ENCODE results near the gene MCF2L.

DNA sequence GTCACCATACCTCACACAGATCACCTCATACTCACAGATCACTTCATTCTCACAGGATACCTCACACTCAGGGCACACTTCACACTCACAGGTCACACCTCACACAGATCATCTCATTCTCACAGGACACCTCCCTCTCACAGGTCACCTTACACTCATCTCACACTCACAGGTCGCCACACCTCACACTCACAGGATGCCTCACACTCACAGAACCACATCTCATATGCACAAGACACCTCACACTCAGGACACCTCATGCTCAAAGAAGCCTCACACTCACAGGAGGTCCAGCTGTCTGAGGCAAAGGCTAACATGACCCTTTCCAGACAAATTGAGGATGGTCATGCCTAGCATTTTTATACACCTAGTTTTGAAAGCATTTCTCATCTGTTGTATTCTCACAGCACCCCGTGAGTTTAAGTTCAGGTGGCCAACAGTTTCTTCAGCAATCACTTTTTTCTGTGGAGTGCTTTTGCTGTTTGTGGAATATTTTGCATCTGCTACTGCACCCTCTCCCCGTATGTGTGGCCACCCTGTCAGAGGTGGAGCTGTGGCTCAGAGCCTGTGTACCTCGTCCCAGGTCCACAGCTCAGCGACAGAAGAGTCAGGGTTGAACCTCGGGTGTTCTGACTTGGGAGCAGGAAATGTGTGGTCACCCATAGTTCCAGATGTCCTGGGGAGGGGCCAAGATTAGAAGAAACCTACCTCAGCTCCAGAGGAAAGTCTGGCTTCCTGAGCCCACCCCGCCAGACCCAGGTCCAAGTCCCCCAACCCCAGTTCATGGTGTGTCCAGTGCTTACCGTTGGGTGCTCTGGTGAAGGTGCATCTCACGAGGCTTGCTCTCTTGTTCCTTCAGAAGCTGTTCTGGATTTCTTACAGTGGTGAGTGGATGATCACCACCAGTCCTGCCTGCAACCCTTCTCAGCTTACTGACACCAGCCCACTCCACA lies 144.2 kb downstream of the MCF2L start:
- TF ChIP-seq, protein P1, sequence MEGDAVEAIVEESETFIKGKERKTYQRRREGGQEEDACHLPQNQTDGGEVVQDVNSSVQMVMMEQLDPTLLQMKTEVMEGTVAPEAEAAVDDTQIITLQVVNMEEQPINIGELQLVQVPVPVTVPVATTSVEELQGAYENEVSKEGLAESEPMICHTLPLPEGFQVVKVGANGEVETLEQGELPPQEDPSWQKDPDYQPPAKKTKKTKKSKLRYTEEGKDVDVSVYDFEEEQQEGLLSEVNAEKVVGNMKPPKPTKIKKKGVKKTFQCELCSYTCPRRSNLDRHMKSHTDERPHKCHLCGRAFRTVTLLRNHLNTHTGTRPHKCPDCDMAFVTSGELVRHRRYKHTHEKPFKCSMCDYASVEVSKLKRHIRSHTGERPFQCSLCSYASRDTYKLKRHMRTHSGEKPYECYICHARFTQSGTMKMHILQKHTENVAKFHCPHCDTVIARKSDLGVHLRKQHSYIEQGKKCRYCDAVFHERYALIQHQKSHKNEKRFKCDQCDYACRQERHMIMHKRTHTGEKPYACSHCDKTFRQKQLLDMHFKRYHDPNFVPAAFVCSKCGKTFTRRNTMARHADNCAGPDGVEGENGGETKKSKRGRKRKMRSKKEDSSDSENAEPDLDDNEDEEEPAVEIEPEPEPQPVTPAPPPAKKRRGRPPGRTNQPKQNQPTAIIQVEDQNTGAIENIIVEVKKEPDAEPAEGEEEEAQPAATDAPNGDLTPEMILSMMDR (conservative IDR thresholded peaks at IDR 0.05; ENCODE audit: low read depth, low read length), result no peak
- TF ChIP-seq EZH2 (IDR thresholded peaks at IDR 0.05; ENCODE audit: low read length, unreplicated experiment), result no peak
